Measurements from ENCODE around the gene AGFG2. TPM values are rescaled to one million over a fixed set of nuclear protein-coding genes. Genes with fewer than 3 reads are reported as not detected.

AGFG2 gene
- total and polyA plus RNA-seq, 2 of the 13 experiments (the other 11 are each of a cell fraction or from before 2014, with no cell fraction given) = 125 to 132 TPM

- TF ChIP-seq, protein P1, sequence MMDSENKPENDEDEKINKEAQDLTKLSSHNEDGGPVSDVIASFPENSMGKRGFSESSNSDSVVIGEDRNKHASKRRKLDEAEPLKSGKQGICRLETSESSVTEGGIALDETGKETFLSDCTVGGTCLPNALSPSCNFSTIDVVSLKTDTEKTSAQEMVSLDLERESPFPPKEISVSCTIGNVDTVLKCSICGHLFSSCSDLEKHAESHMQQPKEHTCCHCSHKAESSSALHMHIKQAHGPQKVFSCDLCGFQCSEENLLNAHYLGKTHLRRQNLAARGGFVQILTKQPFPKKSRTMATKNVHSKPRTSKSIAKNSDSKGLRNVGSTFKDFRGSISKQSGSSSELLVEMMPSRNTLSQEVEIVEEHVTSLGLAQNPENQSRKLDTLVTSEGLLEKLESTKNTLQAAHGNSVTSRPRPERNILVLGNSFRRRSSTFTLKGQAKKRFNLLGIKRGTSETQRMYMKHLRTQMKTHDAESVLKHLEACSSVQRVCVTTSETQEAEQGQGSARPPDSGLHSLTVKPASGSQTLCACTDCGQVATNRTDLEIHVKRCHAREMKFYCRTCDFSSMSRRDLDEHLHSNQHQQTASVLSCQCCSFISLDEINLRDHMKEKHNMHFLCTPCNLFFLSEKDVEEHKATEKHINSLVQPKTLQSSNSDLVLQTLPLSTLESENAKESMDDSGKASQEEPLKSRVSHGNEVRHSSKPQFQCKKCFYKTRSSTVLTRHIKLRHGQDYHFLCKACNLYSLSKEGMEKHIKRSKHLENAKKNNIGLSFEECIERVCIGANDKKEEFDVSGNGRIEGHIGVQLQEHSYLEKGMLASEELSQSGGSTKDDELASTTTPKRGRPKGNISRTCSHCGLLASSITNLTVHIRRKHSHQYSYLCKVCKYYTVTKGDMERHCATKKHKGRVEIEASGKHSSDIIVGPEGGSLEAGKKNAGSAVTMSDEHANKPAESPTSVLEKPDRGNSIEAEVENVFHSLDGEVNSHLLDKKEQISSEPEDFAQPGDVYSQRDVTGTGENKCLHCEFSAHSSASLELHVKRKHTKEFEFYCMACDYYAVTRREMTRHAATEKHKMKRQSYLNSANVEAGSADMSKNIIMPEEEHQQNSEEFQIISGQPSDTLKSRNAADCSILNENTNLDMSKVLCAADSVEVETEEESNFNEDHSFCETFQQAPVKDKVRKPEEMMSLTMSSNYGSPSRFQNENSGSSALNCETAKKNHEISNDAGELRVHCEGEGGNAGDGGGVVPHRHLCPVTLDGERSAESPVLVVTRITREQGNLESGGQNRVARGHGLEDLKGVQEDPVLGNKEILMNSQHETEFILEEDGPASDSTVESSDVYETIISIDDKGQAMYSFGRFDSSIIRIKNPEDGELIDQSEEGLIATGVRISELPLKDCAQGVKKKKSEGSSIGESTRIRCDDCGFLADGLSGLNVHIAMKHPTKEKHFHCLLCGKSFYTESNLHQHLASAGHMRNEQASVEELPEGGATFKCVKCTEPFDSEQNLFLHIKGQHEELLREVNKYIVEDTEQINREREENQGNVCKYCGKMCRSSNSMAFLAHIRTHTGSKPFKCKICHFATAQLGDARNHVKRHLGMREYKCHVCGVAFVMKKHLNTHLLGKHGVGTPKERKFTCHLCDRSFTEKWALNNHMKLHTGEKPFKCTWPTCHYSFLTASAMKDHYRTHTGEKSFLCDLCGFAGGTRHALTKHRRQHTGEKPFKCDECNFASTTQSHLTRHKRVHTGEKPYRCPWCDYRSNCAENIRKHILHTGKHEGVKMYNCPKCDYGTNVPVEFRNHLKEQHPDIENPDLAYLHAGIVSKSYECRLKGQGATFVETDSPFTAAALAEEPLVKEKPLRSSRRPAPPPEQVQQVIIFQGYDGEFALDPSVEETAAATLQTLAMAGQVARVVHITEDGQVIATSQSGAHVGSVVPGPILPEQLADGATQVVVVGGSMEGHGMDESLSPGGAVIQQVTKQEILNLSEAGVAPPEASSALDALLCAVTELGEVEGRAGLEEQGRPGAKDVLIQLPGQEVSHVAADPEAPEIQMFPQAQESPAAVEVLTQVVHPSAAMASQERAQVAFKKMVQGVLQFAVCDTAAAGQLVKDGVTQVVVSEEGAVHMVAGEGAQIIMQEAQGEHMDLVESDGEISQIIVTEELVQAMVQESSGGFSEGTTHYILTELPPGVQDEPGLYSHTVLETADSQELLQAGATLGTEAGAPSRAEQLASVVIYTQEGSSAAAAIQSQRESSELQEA (CRISPR knock-in tag; IDR thresholded peaks at IDR 0.05; ENCODE audit: not compliant biosample characterization) = peak; percentile 15
- TF ChIP-seq ZNF709 (CRISPR knock-in tag; IDR thresholded peaks at IDR 0.05) = no peak
- TF ChIP-seq GLMP (CRISPR knock-in tag; IDR thresholded peaks at IDR 0.05; ENCODE audit: borderline replicate concordance) = no peak
- no peak for TF ChIP-seq PHF20 (CRISPR knock-in tag; IDR thresholded peaks at IDR 0.05)
- TF ChIP-seq ARNT2 (CRISPR knock-in tag; IDR thresholded peaks at IDR 0.05; ENCODE audit: low read depth) = no peak
- TF ChIP-seq MYPOP (CRISPR knock-in tag; IDR thresholded peaks at IDR 0.05) = peak; percentile 86; the same call in 1 of the 2 replicates
- peak; percentile 79 for TF ChIP-seq ZBTB7B (CRISPR knock-in tag; IDR thresholded peaks at IDR 0.05)
- TF ChIP-seq BHLHE40 (IDR thresholded peaks at IDR 0.05; ENCODE audit: low read length) = peak; percentile 52; the same call in 1 of the 2 replicates
- TF ChIP-seq, protein P2, sequence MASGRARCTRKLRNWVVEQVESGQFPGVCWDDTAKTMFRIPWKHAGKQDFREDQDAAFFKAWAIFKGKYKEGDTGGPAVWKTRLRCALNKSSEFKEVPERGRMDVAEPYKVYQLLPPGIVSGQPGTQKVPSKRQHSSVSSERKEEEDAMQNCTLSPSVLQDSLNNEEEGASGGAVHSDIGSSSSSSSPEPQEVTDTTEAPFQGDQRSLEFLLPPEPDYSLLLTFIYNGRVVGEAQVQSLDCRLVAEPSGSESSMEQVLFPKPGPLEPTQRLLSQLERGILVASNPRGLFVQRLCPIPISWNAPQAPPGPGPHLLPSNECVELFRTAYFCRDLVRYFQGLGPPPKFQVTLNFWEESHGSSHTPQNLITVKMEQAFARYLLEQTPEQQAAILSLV (CRISPR knock-in tag; IDR thresholded peaks at IDR 0.05; ENCODE audit: borderline replicate concordance) = no peak
- TF ChIP-seq STAT5B (CRISPR knock-in tag; IDR thresholded peaks at IDR 0.05) = no peak
- peak; percentile 67; the same call in 1 of the 2 replicates for TF ChIP-seq ZNF580 (CRISPR knock-in tag; IDR thresholded peaks at IDR 0.05; ENCODE audit: borderline replicate concordance, low read depth)
- TF ChIP-seq, protein P3, sequence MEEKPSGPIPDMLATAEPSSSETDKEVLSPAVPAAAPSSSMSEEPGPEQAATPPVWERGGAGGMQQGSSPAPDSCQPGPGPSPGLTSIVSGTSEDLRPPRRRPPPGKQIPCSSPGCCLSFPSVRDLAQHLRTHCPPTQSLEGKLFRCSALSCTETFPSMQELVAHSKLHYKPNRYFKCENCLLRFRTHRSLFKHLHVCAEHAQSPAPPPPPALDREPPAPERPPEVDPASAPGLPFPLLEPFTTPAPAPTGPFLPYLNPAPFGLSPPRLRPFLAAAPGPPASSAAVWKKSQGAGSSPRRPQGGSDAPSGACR (CRISPR knock-in tag; IDR thresholded peaks at IDR 0.05) = no peak
- TF ChIP-seq ZNF550 (CRISPR knock-in tag; IDR thresholded peaks at IDR 0.05; ENCODE audit: borderline replicate concordance) = no peak
- no peak for TF ChIP-seq ZSCAN20 (CRISPR knock-in tag; IDR thresholded peaks at IDR 0.05; ENCODE audit: borderline replicate concordance)
Observed at GRCh38 chr7:100493476-100494264, 45.3 kb upstream of the AGFG2 start (continued).
